GM23338 (cell line): ENCODE measurements around the gene BCCIP. TPM values are rescaled to one million over a fixed set of nuclear protein-coding genes. Genes with fewer than 3 reads are reported as not detected.

Experiments
- ATAC-seq: fragments of 200-7000 bp; cut with Tn5 transposase; 3 replicates; pipeline ENCODE4 v1.9.1; 2020
- DNase-seq: peaks from one replicate; pipeline ENCODE4 v3.0.0-alpha.2; 2015; ENCODE audit warnings: low spot score
- H2AFZ ChIP-seq: fragments of 200-600 bp; sonication (generic); 2 replicates; pipeline ENCODE4 v1.8.0; 2016; ENCODE audit warnings: antibody characterized with exemption, mild to moderate bottlenecking, moderate library complexity
- H3F3A ChIP-seq: fragments of 200-600 bp; sonication (generic); replicated peaks from 2 replicates; pipeline ENCODE4 v1.8.0; 2017; ENCODE audit warnings: antibody characterized with exemption, mixed run types, low read depth
- H3K27ac ChIP-seq: fragments of 200-600 bp; sonication (generic); 2 replicates; pipeline ENCODE4 v1.6.1; 2016; ENCODE audit warnings: low read depth
- H3K27me3 ChIP-seq: fragments of 200-600 bp; sonication (generic); 2 replicates; pipeline ENCODE4 v1.8.0; 2016; ENCODE audit warnings: mild to moderate bottlenecking, mixed run types, moderate library complexity; ENCODE audit not compliant: insufficient read depth
- H3K36me3 ChIP-seq: fragments of 200-600 bp; sonication (generic); 2 replicates; pipeline ENCODE4 v1.8.0; 2016; ENCODE audit warnings: mild to moderate bottlenecking; ENCODE audit not compliant: insufficient read depth
- H3K4me1 ChIP-seq: fragments of 200-600 bp; sonication (generic); 2 replicates; pipeline ENCODE4 v1.8.0; 2016; ENCODE audit warnings: mild to moderate bottlenecking, moderate library complexity; ENCODE audit not compliant: insufficient read depth
- H3K4me2 ChIP-seq: fragments of 200-600 bp; sonication (generic); 2 replicates; pipeline ENCODE4 v1.7.1; 2017; ENCODE audit warnings: mixed run types
- H3K4me3 ChIP-seq: fragments of 200-600 bp; sonication (generic); 2 replicates; pipeline ENCODE4 v1.6.1; 2016; ENCODE audit warnings: mixed run types
- H3K79me2 ChIP-seq: fragments of 200-600 bp; sonication (generic); replicated peaks from 2 replicates; pipeline ENCODE4 v1.8.0; 2017; ENCODE audit warnings: mild to moderate bottlenecking; ENCODE audit not compliant: insufficient read depth
- H3K9me2 ChIP-seq: fragments of 200-600 bp; sonication (generic); 2 replicates; pipeline ENCODE4 v1.8.0; 2017; ENCODE audit not compliant: insufficient read depth
- H4K20me1 ChIP-seq: fragments of 200-600 bp; sonication (generic); replicated peaks from 2 replicates; pipeline ENCODE4 v1.8.0; 2017; ENCODE audit warnings: mild to moderate bottlenecking; ENCODE audit not compliant: insufficient read depth
- H3K27ac Mint-ChIP-seq: 2 replicates; pipeline ENCODE4 v1.8.0; 2020; ENCODE audit warnings: inconsistent platforms, mild to moderate bottlenecking, moderate library complexity, mixed read lengths
- H3K27me3 Mint-ChIP-seq: 3 replicates; pipeline ENCODE4 v1.8.0; 2022; ENCODE audit warnings: low read depth, mild to moderate bottlenecking, moderate library complexity, mixed read lengths, inconsistent platforms; ENCODE audit not compliant: insufficient read depth, poor library complexity
- H3K36me3 Mint-ChIP-seq: 3 replicates; pipeline ENCODE4 v1.8.0; 2021; ENCODE audit warnings: low read depth, mild to moderate bottlenecking, inconsistent platforms, moderate library complexity, mixed read lengths
- H3K4me1 Mint-ChIP-seq: 3 replicates; pipeline ENCODE4 v1.8.0; 2020; ENCODE audit warnings: mild to moderate bottlenecking, inconsistent platforms, mixed read lengths
- H3K4me3 Mint-ChIP-seq: 3 replicates; pipeline ENCODE4 v1.8.0; 2021; ENCODE audit warnings: moderate library complexity, mild to moderate bottlenecking, inconsistent platforms, mixed read lengths
- H3K9me3 Mint-ChIP-seq: 3 replicates; pipeline ENCODE4 v1.8.0; 2020; ENCODE audit warnings: moderate library complexity, mild to moderate bottlenecking, inconsistent platforms, mixed read lengths
- CREB1 ChIP-seq: fragments of 250-450 bp; sonication (Bioruptor Pico); IDR thresholded peaks from 2 replicates; pipeline ENCODE4 v1.5.0; 2020; ENCODE audit warnings: low read depth, mild to moderate bottlenecking, moderate library complexity
- EZH2phosphoT487 ChIP-seq: fragments of 200-600 bp; sonication (generic); IDR thresholded peaks from one replicate; pipeline ENCODE4 v1.8.1; 2018; ENCODE audit warnings: antibody characterized with exemption; ENCODE audit not compliant: unreplicated experiment
- NANOG ChIP-seq: IDR thresholded peaks from 2 replicates; pipeline ENCODE4 v1.6.1; 2016; ENCODE audit warnings: antibody characterized with exemption, borderline replicate concordance
- POLR2AphosphoS5 ChIP-seq: IDR thresholded peaks from 2 replicates; pipeline ENCODE4 v1.6.1; 2016; ENCODE audit warnings: antibody characterized with exemption, low read depth
- REST ChIP-seq: IDR thresholded peaks from one replicate; pipeline ENCODE4 v1.6.1; 2018; ENCODE audit warnings: antibody characterized with exemption; ENCODE audit not compliant: unreplicated experiment
- STAT1 ChIP-seq: IDR thresholded peaks from one replicate; pipeline ENCODE4 v1.6.1; 2016; ENCODE audit warnings: antibody characterized with exemption; ENCODE audit not compliant: unreplicated experiment
- ZNF331 ChIP-seq: fragments of 250-450 bp; sonication (Bioruptor Pico); IDR thresholded peaks from 2 replicates; pipeline ENCODE4 v1.5.0; 2020; ENCODE audit warnings: low read depth, mild to moderate bottlenecking, moderate library complexity
- polyA plus RNA-seq: library from polyadenylated mRNA; unstranded; fragments of >200 nt; fragmentation: Nextera tagmentation; extraction: Ambion mirVana; gene quantifications from 2 replicates; pipeline ENCODE4 v1.2.1, GENCODE V29; 2016
- total RNA-seq: library from RNA; depleted of rRNA; stranded (reverse); fragments of >200 nt; shearing (Covaris generic); gene quantifications from 2 replicates; pipeline ENCODE4 v1.2.3, GENCODE V29; 2014

BCCIP gene
- total and polyA plus RNA-seq, 2 experiments from 2014 or later, result 98.6 to 214 TPM

DNA sequence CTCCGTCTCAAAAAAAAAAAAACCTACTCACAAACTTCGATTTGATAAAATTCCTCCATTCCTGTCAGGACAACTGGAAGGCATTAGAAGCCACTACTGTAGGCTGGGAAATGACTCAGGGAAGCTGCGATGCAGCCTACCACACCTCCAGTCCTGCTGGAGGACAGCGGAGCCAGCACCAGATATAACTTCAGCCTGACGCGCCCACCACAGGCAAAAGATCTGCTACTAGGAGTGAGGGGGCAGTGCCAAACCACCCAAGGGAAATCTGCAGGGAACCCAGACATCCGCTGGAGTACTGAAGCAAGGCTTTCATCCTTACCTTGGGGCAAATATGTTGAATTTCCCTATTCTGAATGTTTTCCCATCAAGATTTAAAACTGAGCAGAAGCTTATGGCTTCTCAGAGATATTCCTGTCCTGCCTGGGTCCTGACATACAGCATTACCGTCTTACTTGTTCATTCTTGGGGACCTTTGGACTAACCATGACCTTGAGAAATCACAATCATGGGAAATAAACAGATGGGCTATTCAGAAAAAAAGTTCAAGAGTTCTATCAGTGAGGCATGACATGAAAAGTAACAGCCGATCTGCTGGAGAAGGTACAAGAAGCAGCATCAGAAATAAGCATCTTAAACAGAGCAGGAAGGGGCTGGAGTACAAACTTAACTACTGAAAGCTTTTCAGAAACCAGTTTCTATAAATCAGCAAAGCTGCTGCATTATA lies 20.4 kb downstream of the BCCIP start:
- Histone ChIP-seq H3K4me1 (no peaks in the 10 kb centered on the region), H3K9me2 (no peaks in the 10 kb centered on the region), H3K4me3 (no peak overlapping the region), H4K20me1 (no peaks in the 10 kb centered on the region; the same call in 1 of the 2 replicates), H3K4me2 (no peak overlapping the region), H3K27me3 (no peaks in the 10 kb centered on the region), H3K27ac (no peak overlapping the region), H3K79me2 (no peaks in the 10 kb centered on the region), H3F3A (no peaks in the 10 kb centered on the region), H2AFZ (no peak overlapping the region), H3K36me3 (peaks cover 6% of the 10 kb centered on the region; the same call in 1 of the 2 replicates)
- Mint-ChIP-seq H3K27ac (no peak overlapping the region), H3K9me3 (peaks cover 2% of the 10 kb centered on the region; the same call in 2 of the 3 replicates), H3K4me3 (no peak overlapping the region), H3K27me3 (peaks cover 7% of the 10 kb centered on the region), H3K36me3 (peaks cover 37% of the 10 kb centered on the region), H3K4me1 (no peaks in the 10 kb centered on the region)
- DNase-seq, result no peak
- no peak for ATAC-seq
- no peak for TF ChIP-seq ZNF331 (CRISPR knock-in tag)
- no peak for TF ChIP-seq NANOG
- no peak for TF ChIP-seq POLR2AphosphoS5
- no peak for TF ChIP-seq CREB1
- TF ChIP-seq REST, result no peak
- no peak for TF ChIP-seq STAT1

DNA sequence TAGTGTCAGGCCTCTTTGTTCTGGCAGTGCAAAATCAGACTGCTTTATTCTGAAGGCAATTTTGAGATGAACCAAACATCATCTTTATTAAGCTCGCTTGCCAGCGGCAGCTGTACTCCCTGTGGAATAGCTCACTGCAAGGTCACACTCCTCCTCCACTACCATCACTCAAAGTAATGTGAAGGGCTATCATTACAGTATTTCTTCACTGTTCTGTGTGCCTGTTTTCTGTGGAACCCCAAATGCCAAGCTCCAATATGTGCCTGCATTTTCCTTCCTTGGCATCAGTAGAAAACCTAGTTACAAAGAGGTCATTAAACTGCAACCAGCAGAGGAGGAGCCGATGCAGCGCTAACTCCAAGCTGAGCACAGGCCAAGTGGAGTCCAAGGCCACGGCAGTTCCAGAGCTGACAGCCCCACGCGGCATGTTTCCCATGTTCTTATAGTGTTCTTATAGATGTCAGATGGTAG lies 21.4 kb downstream of the BCCIP start:
- H3K4me3 ChIP-seq, result no peak overlapping the region
- no peaks in the 10 kb centered on the region; the same call in 1 of the 2 replicates for H4K20me1 ChIP-seq
- no peaks in the 10 kb centered on the region for H3K4me1 ChIP-seq
- H3K36me3 ChIP-seq, result peaks cover 6% of the 10 kb centered on the region; the same call in 1 of the 2 replicates
- Mint-ChIP-seq H3K4me3 (no peak overlapping the region), H3K36me3 (peaks cover 31% of the 10 kb centered on the region), H3K9me3 (peaks cover 2% of the 10 kb centered on the region; the same call in 2 of the 3 replicates), H3K27ac (no peak overlapping the region), H3K4me1 (no peaks in the 10 kb centered on the region), H3K27me3 (peaks cover 5% of the 10 kb centered on the region)
- H2AFZ ChIP-seq, result no peak overlapping the region
- no peaks in the 10 kb centered on the region for H3K27me3 ChIP-seq
- no peak overlapping the region for H3K27ac ChIP-seq
- H3F3A ChIP-seq, result no peaks in the 10 kb centered on the region
- no peaks in the 10 kb centered on the region for H3K79me2 ChIP-seq
- H3K9me2 ChIP-seq, result no peaks in the 10 kb centered on the region
- no peak overlapping the region for H3K4me2 ChIP-seq
- ATAC-seq, result no peak
- no peak for DNase-seq
- TF ChIP-seq STAT1 (no peak), EZH2phosphoT487 (no peak), CREB1 (no peak), REST (no peak)
